Suprapubic skin (tissue), 4 donors: ENCODE measurements around the gene COL15A1. TPM values are rescaled to one million over a fixed set of nuclear protein-coding genes. Genes with fewer than 3 reads are reported as not detected.

ENCODE experiments used
- DNase-seq, 2 donors: peaks; one replicate each; pipeline ENCODE4 v3.0.0-alpha.2; 2019; ENCODE audit warnings: low spot score in 2 of 2
- H3K27ac ChIP-seq: fragments of 200-600 bp; sonication (generic); one replicate; pipeline ENCODE4 v1.5.1; 2019
- H3K27me3 ChIP-seq: fragments of 200-600 bp; sonication (generic); one replicate; pipeline ENCODE4 v1.5.1; 2019
- H3K36me3 ChIP-seq: fragments of 200-600 bp; sonication (generic); one replicate; pipeline ENCODE4 v1.5.1; 2019
- H3K4me1 ChIP-seq: fragments of 200-600 bp; sonication (generic); one replicate; pipeline ENCODE4 v1.5.1; 2019
- H3K4me3 ChIP-seq: fragments of 200-600 bp; sonication (generic); one replicate; pipeline ENCODE4 v1.5.1; 2019; ENCODE audit warnings: mild to moderate bottlenecking
- H3K9me3 ChIP-seq: fragments of 200-600 bp; sonication (generic); one replicate; pipeline ENCODE4 v1.5.1; 2019
- EP300 ChIP-seq: sonication (generic); formaldehyde crosslinking; IDR thresholded peaks from one replicate; pipeline ENCODE4 v1.6.1; 2017; ENCODE audit warnings: antibody characterized with exemption
- POLR2A ChIP-seq, 2 donors: fragments of 450-650 bp; IDR thresholded peaks; one replicate each; pipeline ENCODE4 v1.6.1; 2017; ENCODE audit warnings: antibody characterized with exemption in 2 of 2, mild to moderate bottlenecking in 2 of 2, moderate library complexity in 2 of 2
- POLR2AphosphoS5 ChIP-seq, 3 donors: sonication (generic); formaldehyde crosslinking; IDR thresholded peaks; one replicate each; pipeline ENCODE4 v1.6.1; 2017; ENCODE audit warnings: antibody characterized with exemption in 3 of 3
- WGBS: methylation state at CpG from one replicate; pipeline ENCODE4 v1.1.5; 2018; 5-methylcytosine and 5-hydroxymethylcytosine counted together
- total RNA-seq, 4 donors: library from RNA; depleted of rRNA; stranded (reverse); fragments of >200 nt; gene quantifications; one replicate each; pipeline ENCODE4 v1.1.0, GENCODE V29; 2016
- TF ChIP-seq, protein P1 (sequence below), 2 donors: fragments of 200-600 bp in 1 of 2; fragments of 450-650 bp in 1 of 2; sonication (generic) in 1 of 2; IDR thresholded peaks; one replicate each; pipeline ENCODE4 v1.5.1; 2016 to 2019; ENCODE audit warnings: antibody characterized with exemption in 2 of 2, mild to moderate bottlenecking in 1 of 2, moderate library complexity in 1 of 2

The COL15A1 gene
- total RNA-seq, 4 donors from 2014 or later, result 8.0 to 15.0 (median 9.3) TPM

GRCh38 chr9:98975838-98976237 lies 32.1 kb downstream of the COL15A1 start:
- H3K27ac ChIP-seq, result no peak overlapping the region
- WGBS, result 92% methylated on average over 3 of the region's 3 CpGs
- H3K4me1 ChIP-seq, result peaks cover 48% of the 10 kb centered on the region
- no peak for DNase-seq
- peaks cover 7% of the 10 kb centered on the region for H3K27me3 ChIP-seq
- H3K4me3 ChIP-seq, result no peak overlapping the region
- H3K9me3 ChIP-seq, result no peaks in the 10 kb centered on the region
- H3K36me3 ChIP-seq, result no peaks in the 10 kb centered on the region
- TF ChIP-seq POLR2AphosphoS5 (IDR thresholded peaks at IDR 0.05), result no peak
- no peak for TF ChIP-seq EP300
- TF ChIP-seq, protein P1, sequence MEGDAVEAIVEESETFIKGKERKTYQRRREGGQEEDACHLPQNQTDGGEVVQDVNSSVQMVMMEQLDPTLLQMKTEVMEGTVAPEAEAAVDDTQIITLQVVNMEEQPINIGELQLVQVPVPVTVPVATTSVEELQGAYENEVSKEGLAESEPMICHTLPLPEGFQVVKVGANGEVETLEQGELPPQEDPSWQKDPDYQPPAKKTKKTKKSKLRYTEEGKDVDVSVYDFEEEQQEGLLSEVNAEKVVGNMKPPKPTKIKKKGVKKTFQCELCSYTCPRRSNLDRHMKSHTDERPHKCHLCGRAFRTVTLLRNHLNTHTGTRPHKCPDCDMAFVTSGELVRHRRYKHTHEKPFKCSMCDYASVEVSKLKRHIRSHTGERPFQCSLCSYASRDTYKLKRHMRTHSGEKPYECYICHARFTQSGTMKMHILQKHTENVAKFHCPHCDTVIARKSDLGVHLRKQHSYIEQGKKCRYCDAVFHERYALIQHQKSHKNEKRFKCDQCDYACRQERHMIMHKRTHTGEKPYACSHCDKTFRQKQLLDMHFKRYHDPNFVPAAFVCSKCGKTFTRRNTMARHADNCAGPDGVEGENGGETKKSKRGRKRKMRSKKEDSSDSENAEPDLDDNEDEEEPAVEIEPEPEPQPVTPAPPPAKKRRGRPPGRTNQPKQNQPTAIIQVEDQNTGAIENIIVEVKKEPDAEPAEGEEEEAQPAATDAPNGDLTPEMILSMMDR (IDR thresholded peaks at IDR 0.05), result no peak
- TF ChIP-seq POLR2A (IDR thresholded peaks at IDR 0.05), result no peak

- 88% methylated on average over 1 of the region's 9 CpGs for WGBS
These were observed 33.6 kb downstream of the COL15A1 start for GRCh38 chr9:98977246-98977714.

DNA sequence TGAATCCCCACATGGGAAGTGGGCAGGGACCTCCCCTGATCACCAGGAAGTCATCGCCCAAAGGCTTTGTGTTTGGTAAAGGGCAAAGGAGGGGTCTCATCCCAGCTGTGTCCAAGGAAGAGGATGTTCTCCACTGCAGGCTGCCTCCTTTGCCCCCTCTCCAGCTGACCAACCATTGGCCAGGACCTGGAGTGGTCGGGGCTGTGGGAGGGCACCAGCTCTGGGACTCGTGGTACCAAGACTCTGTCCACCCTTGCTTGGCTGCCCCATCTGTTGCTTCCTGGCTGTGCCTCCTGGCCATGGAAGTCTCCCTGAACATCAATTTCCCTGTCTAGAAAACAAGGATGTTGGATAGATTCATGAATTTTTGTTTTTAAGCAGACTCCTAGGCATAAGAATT lies 34.1 kb downstream of the COL15A1 start:
- H3K36me3 ChIP-seq, result no peaks in the 10 kb centered on the region
- peaks cover 7% of the 10 kb centered on the region for H3K27me3 ChIP-seq
- H3K9me3 ChIP-seq, result no peaks in the 10 kb centered on the region
- peaks cover 35% of the 10 kb centered on the region for H3K4me1 ChIP-seq
- H3K27ac ChIP-seq, result peak overlapping the region; percentile 29
- no peak overlapping the region for H3K4me3 ChIP-seq
- DNase-seq, result peak in 1 of 2 donors; percentile 49
- no peak for TF ChIP-seq POLR2AphosphoS5 (IDR thresholded peaks at IDR 0.05)
- TF ChIP-seq, protein P1 (IDR thresholded peaks at IDR 0.05), result no peak
- TF ChIP-seq EP300, result no peak
- TF ChIP-seq POLR2A (IDR thresholded peaks at IDR 0.05), result no peak
- WGBS, result 97% methylated on average over 3 of the region's 3 CpGs

More at GRCh38 chr9:98977246-98977714, 33.6 kb downstream of the COL15A1 start:
- H3K4me1 ChIP-seq, result peaks cover 39% of the 10 kb centered on the region
- H3K4me3 ChIP-seq, result no peak overlapping the region
- no peaks in the 10 kb centered on the region for H3K36me3 ChIP-seq
- no peaks in the 10 kb centered on the region for H3K9me3 ChIP-seq
- TF ChIP-seq, protein P1 (IDR thresholded peaks at IDR 0.05), result no peak
- TF ChIP-seq POLR2A (IDR thresholded peaks at IDR 0.05) (no peak), EP300 (no peak), POLR2AphosphoS5 (IDR thresholded peaks at IDR 0.05) (no peak)
- peaks cover 7% of the 10 kb centered on the region for H3K27me3 ChIP-seq
- DNase-seq, result peak in 1 of 2 donors; percentile 58
- H3K27ac ChIP-seq, result no peak overlapping the region

GRCh38 chr9:98978231-98978681 lies 34.5 kb downstream of the COL15A1 start:
- H3K9me3 ChIP-seq, result no peaks in the 10 kb centered on the region
- no peak overlapping the region for H3K4me3 ChIP-seq
- 72% methylated on average over 5 of the region's 5 CpGs for WGBS
- peaks cover 7% of the 10 kb centered on the region for H3K27me3 ChIP-seq
- no peak for DNase-seq
- H3K4me1 ChIP-seq, result peaks cover 31% of the 10 kb centered on the region
- no peaks in the 10 kb centered on the region for H3K36me3 ChIP-seq
- TF ChIP-seq POLR2A (IDR thresholded peaks at IDR 0.05) (no peak), POLR2AphosphoS5 (IDR thresholded peaks at IDR 0.05) (no peak), EP300 (no peak)
- TF ChIP-seq, protein P1 (IDR thresholded peaks at IDR 0.05), result no peak
- H3K27ac ChIP-seq, result peak overlapping the region; percentile 29

GRCh38 chr9:98980291-98980690 lies 36.6 kb downstream of the COL15A1 start:
- WGBS, result 64% methylated on average over 5 of the region's 5 CpGs
- TF ChIP-seq POLR2AphosphoS5 (IDR thresholded peaks at IDR 0.05) (no peak), EP300 (no peak), POLR2A (IDR thresholded peaks at IDR 0.05) (no peak)
- TF ChIP-seq, protein P1 (IDR thresholded peaks at IDR 0.05), result no peak

More at GRCh38 chr9:98980291-98980690, 36.6 kb downstream of the COL15A1 start:
- Histone ChIP-seq H3K36me3 (no peaks in the 10 kb centered on the region), H3K4me3 (no peak overlapping the region), H3K27me3 (peaks cover 4% of the 10 kb centered on the region), H3K4me1 (peaks cover 11% of the 10 kb centered on the region), H3K27ac (no peak overlapping the region), H3K9me3 (no peaks in the 10 kb centered on the region)
- DNase-seq, result no peak
